Raji (cell line): ENCODE results near the gene MXRA7.

Experiments
- POLR2A ChIP-seq: IDR thresholded peaks from 2 replicates; pipeline ENCODE4 v1.6.1; 2011; ENCODE audit warnings: low read depth, low read length, control low read depth; ENCODE audit not compliant: insufficient read depth

The MXRA7 gene

GRCh38 chr17:76737676-76738467, 27.1 kb upstream of the MXRA7 start, which contains the start of gene MFSD11:
Gene MFSD11, plus strand, starts transcription at chr17:76738119. Its CDS starts 234 bp downstream, at chr17:76738353.
- TF ChIP-seq POLR2A: no peak; the same call in none of the 2 replicates

GRCh38 chr17:76737082-76737675, 26.4 kb upstream of the MXRA7 start, which contains the start of gene SRSF2:
Gene SRSF2, minus strand, starts transcription at chr17:76737331. Its CDS starts 171 bp downstream, at chr17:76737160.
- peak; percentile 99 for TF ChIP-seq POLR2A

GRCh38 chr17:76736349-76737081, 25.8 kb upstream of the MXRA7 start:
- TF ChIP-seq POLR2A: no peak

- no peak for TF ChIP-seq POLR2A
Observed at GRCh38 chr17:76735586-76736348, 25.0 kb upstream of the MXRA7 start.

GRCh38 chr17:76735006-76735405, 24.2 kb upstream of the MXRA7 start:
- TF ChIP-seq POLR2A: 0 out of 2 replicates have a peak, but pooled peaks have one; percentile 22

GRCh38 chr17:76734080-76734840, 23.5 kb upstream of the MXRA7 start:
- TF ChIP-seq POLR2A: no peak

- TF ChIP-seq POLR2A: no peak
Observed at GRCh38 chr17:76733618-76733957, 22.8 kb upstream of the MXRA7 start.

GRCh38 chr17:76732734-76733617, 22.2 kb upstream of the MXRA7 start:
- no peak for TF ChIP-seq POLR2A

- TF ChIP-seq POLR2A: 0 out of 2 replicates have a peak, but pooled peaks have one; percentile 29
Observed at GRCh38 chr17:76727745-76728456, 17.1 kb upstream of the MXRA7 start.

GRCh38 chr17:76726776-76727718, 16.3 kb upstream of the MXRA7 start, which contains the start of gene METTL23:
Gene METTL23, plus strand, starts transcription at chr17:76726839. Its CDS starts 2,872 bp downstream, at chr17:76729711.
- peak; percentile 84 for TF ChIP-seq POLR2A

GRCh38 chr17:76726231-76726775, 15.5 kb upstream of the MXRA7 start, which contains the start of gene JMJD6:
Gene JMJD6, minus strand, starts transcription at chr17:76726606. Its CDS starts 131 bp downstream, at chr17:76726475.
- peak; percentile 73 for TF ChIP-seq POLR2A
